Measurements from ENCODE around the gene TFDP3. TPM values are rescaled to one million over a fixed set of nuclear protein-coding genes. Genes with fewer than 3 reads are reported as not detected.

Gene TFDP3
- total and polyA plus RNA-seq, 2 donors from 2014 or later = not detected

DNA sequence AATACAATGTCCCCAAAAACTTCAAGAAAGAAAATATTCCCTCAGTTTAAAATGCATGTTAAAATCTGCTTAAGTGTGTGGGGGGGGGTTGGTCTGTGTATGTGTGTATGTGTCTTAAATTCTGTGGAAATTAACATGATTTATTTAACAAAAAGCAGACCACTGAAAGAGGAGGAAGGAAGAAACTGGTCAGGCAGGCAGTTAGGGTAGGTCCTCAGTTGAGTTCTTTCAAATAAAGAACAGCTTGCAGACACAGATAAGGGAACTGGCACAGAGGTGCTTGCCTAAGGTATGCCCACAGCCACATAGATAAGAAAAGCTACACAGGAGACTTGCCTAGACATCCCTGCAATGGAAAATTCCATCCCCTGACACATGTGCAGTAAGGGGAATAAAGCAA, 28.8 kb upstream of the TFDP3 start:
- DNase-seq = no peak
- TF ChIP-seq, protein P1, sequence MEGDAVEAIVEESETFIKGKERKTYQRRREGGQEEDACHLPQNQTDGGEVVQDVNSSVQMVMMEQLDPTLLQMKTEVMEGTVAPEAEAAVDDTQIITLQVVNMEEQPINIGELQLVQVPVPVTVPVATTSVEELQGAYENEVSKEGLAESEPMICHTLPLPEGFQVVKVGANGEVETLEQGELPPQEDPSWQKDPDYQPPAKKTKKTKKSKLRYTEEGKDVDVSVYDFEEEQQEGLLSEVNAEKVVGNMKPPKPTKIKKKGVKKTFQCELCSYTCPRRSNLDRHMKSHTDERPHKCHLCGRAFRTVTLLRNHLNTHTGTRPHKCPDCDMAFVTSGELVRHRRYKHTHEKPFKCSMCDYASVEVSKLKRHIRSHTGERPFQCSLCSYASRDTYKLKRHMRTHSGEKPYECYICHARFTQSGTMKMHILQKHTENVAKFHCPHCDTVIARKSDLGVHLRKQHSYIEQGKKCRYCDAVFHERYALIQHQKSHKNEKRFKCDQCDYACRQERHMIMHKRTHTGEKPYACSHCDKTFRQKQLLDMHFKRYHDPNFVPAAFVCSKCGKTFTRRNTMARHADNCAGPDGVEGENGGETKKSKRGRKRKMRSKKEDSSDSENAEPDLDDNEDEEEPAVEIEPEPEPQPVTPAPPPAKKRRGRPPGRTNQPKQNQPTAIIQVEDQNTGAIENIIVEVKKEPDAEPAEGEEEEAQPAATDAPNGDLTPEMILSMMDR (IDR thresholded peaks at IDR 0.05; ENCODE audit: borderline replicate concordance, extremely low read depth, insufficient read depth) = no peak
- no peak for FAIRE-seq
- Histone ChIP-seq H3K4me3 (ENCODE audit: low read length in 3 of 3) (no peak overlapping the region), H3K9me3 (ENCODE audit: control insufficient read depth in 2 of 3, insufficient read depth in 1 of 3, low read length in 3 of 3) (peaks cover 0 to 7% (median 0%) of the 10 kb centered on the region in 3 donors), H3K27ac (ENCODE audit: low read depth in 2 of 2, low read length in 2 of 2) (no peak overlapping the region), H3K27me3 (ENCODE audit: control insufficient read depth, insufficient read depth, low read length) (no peaks in the 10 kb centered on the region), H3K9ac (ENCODE audit: low read length in 3 of 3) (no peak overlapping the region), H3K4me1 (ENCODE audit: control insufficient read depth in 2 of 3, insufficient read depth in 2 of 3, low read depth in 1 of 3, low read length in 3 of 3) (no peaks in the 10 kb centered on the region), H3K36me3 (ENCODE audit: control insufficient read depth in 2 of 3, insufficient read depth in 3 of 3, low read length in 3 of 3) (no peaks in the 10 kb centered on the region)
- intact Hi-C loops (cut with DNase I) = no loop called here

DNA sequence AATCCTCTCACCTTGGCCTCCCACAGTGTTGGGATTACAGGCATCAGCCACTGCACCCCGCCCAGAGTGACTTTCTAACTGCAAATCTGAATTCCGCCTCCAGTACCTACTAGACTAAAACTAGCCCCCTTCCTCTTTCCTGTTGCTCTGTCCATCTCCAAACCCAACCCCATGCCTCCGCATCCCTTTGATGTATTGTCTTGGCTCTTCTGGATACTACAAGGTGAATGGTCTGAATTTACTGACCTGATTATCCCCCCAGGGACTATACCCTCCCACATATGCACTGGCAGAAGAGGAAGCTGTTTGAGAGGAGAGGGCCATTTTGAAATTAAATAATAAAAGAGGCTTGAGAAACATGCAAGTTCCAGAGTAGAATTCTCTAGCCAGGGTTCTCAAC, 17.7 kb upstream of the TFDP3 start:
- H3K4me3 ChIP-seq (ENCODE audit: low read length in 3 of 3) = no peak overlapping the region
- no peak for FAIRE-seq
- intact Hi-C loops (cut with DNase I) = no loop called here
- no peak overlapping the region for H3K9ac ChIP-seq (ENCODE audit: low read length in 3 of 3)
- no peak overlapping the region for H3K27ac ChIP-seq (ENCODE audit: low read depth in 2 of 2, low read length in 2 of 2)
- TF ChIP-seq, protein P1 (IDR thresholded peaks at IDR 0.05; ENCODE audit: borderline replicate concordance, extremely low read depth, insufficient read depth) = no peak
- no peak for DNase-seq
- no peaks in the 10 kb centered on the region for H3K27me3 ChIP-seq (ENCODE audit: control insufficient read depth, insufficient read depth, low read length)
- H3K9me3 ChIP-seq (ENCODE audit: control insufficient read depth in 2 of 3, insufficient read depth in 1 of 3, low read length in 3 of 3) = no peaks in the 10 kb centered on the region
- H3K36me3 ChIP-seq (ENCODE audit: control insufficient read depth in 2 of 3, insufficient read depth in 3 of 3, low read length in 3 of 3) = no peaks in the 10 kb centered on the region
- H3K4me1 ChIP-seq (ENCODE audit: control insufficient read depth in 2 of 3, insufficient read depth in 2 of 3, low read depth in 1 of 3, low read length in 3 of 3) = no peaks in the 10 kb centered on the region

DNA sequence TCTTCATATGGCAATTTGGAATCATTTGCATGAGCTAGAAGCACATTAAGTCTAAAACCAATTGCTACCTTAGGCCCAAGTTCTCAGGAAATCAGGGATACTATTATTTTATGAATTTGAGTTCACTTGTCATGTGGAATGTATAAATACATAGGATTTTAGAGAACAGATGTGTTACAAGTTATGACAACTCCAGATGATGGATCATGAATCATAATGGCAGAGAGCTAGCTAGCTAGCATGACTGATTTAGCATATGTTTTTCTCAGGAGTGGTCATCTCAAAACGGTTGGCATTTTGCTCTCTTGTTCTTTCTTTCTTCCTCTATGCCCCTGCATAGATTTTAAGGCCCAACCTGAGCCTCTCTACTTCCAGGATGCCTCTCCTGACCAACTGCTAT, 14.2 kb upstream of the TFDP3 start:
- no peak overlapping the region for H3K27ac ChIP-seq (ENCODE audit: low read depth in 2 of 2, low read length in 2 of 2)
- DNase-seq (no peak), FAIRE-seq (no peak)

More for the DNA sequence above, 14.2 kb upstream of the TFDP3 start:
- Histone ChIP-seq H3K27me3 (ENCODE audit: control insufficient read depth, insufficient read depth, low read length) (peaks cover 4% of the 10 kb centered on the region), H3K9ac (ENCODE audit: low read length in 3 of 3) (no peak overlapping the region), H3K36me3 (ENCODE audit: control insufficient read depth in 2 of 3, insufficient read depth in 3 of 3, low read length in 3 of 3) (no peaks in the 10 kb centered on the region), H3K9me3 (ENCODE audit: control insufficient read depth in 2 of 3, insufficient read depth in 1 of 3, low read length in 3 of 3) (no peaks in the 10 kb centered on the region), H3K4me3 (ENCODE audit: low read length in 3 of 3) (no peak overlapping the region), H3K4me1 (ENCODE audit: control insufficient read depth in 2 of 3, insufficient read depth in 2 of 3, low read depth in 1 of 3, low read length in 3 of 3) (no peaks in the 10 kb centered on the region)
- TF ChIP-seq, protein P1 (IDR thresholded peaks at IDR 0.05; ENCODE audit: borderline replicate concordance, extremely low read depth, insufficient read depth) = no peak
- intact Hi-C loops (cut with DNase I) = no loop called here

Data from kidney (tissue), 14 donors.